AG04450 (cell line): Measurements from ENCODE around the gene GFAP. TPM values are rescaled to one million over a fixed set of nuclear protein-coding genes. Genes with fewer than 3 reads are reported as not detected.

Experiments used
- CTCF ChIA-PET: fragments of 300-600, 350-600 bp; formaldehyde crosslinking; extraction: SDS; loops from one replicate; lab custom pipeline; 2022; ENCODE audit warnings: antibody characterized with exemption, inconsistent platforms; lab: Charles Lee
- POLR2A ChIA-PET: fragments of 350-600 bp; formaldehyde crosslinking; extraction: SDS; loops from one replicate; lab custom pipeline; 2021; ENCODE audit warnings: antibody characterized with exemption, inconsistent platforms; lab: Yijun Ruan, JAX
- DNase-seq: peaks from one replicate; pipeline ENCODE4 v3.0.0-alpha.2; 2011; ENCODE audit warnings: low read depth, low spot score
- H3K27ac ChIP-seq: one replicate; pipeline ENCODE4 v1.5.1; 2012; ENCODE audit warnings: low read depth, low read length, control low read depth
- H3K27me3 ChIP-seq: one replicate; pipeline ENCODE4 v1.6.0; 2012; ENCODE audit warnings: low read length; ENCODE audit not compliant: control insufficient read depth, insufficient read depth
- H3K4me3 ChIP-seq: 2 replicates; pipeline ENCODE4 v1.5.1; 2011; ENCODE audit warnings: mild to moderate bottlenecking, low read depth, low read length, control low read depth
- H3K9me3 ChIP-seq: 2 replicates; pipeline ENCODE4 v1.5.1; 2012; ENCODE audit warnings: low read length; ENCODE audit not compliant: control insufficient read depth, insufficient read depth
- CTCF ChIP-seq: IDR thresholded peaks from 2 replicates; pipeline ENCODE4 v1.5.1; 2011; ENCODE audit warnings: low read depth, low read length, control low read depth, inconsistent platforms
- polyA minus RNA-seq: library from RNA; depleted of rRNA, polyadenylated mRNA; stranded (reverse); fragments of >200 nt; gene quantifications from 2 replicates; pipeline ENCODE4 v1.2.3, GENCODE V29; 2011; rRNA and poly(A)+ RNA removed
- polyA plus RNA-seq: library from polyadenylated mRNA; depleted of rRNA; stranded (reverse); fragments of >200 nt; gene quantifications from 2 replicates; pipeline ENCODE4 v1.2.3, GENCODE V29; 2011; rRNA removed

Gene GFAP
- polyA plus RNA-seq (0.40 and 0.46 TPM in 2 replicates), polyA minus RNA-seq (0.61 TPM in 1 of 2 replicates, not detected in the other)

DNA sequence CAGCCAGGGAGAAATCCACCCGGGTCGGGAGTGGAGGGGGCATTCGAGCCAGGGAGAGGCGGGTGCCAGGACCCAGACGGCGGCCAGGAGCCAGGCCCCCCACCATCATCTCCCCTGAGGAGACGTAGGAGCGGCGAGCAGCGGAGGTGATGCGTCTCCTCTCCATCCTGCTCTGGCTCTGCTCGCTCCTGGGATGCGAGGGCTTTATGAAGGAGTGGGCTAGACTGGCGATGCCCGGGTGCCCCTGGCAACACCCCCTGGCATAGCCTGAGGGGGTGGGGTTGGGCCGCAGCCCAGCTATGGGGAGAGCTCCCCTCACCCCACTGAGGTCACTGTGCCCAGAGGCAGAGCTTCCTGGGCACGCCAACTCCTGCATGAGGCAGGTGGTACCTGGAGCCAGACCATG lies at the start of gene GFAP:
GFAP (minus strand) TSS at position 180 of the 406 bp plus-strand sequence; CDS start at position 166, 14 bp downstream.
- TF ChIP-seq CTCF = no peak
- H3K9me3 ChIP-seq = no peaks in the 10 kb centered on the region; the same call in 1 of the 2 replicates
- ChIA-PET POLR2A (no interaction called here), CTCF (interaction anchor here (0.9 kb wide), 1 partner anchor 220 kb away, joined by 3 read pairs; the partner anchor contains the start of gene ACBD4)
- H3K27ac ChIP-seq = no peak within 1 kb of the TSS
- no peak for DNase-seq
- peaks cover 12% of the 10 kb centered on the region for H3K27me3 ChIP-seq
- H3K4me3 ChIP-seq = no peak within 1 kb of the TSS

DNA sequence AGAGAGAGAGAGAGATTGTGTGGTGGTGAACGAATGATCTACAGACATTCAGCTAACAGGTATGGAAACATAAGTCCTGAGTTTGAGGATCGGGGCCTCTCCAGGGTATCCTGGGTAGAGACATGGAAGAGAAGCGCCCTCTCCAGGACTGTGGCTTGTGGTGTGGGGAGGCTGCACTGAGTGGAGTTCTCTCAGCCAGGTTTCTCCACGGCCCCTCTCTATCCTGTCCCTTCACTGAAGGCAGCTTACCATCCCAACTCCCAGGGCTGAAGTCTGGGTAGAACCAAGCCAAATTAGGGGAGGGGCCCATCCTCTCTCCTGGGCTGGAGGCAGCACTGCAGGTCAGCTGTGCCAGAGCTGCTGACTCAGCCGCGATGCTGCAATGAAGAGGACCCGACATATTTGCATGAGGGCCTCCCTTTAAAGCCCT lies 46.6 kb upstream of the GFAP start:
- POLR2A ChIA-PET = interaction anchor here (0.6 to 1.0 kb wide), 2 partner anchors 25 to 187 kb away, joined by 3 to 5 read pairs; partner anchors contain the start of gene HEXIM1
- Histone ChIP-seq H3K9me3 (no peaks in the 10 kb centered on the region; the same call in 1 of the 2 replicates), H3K4me3 (no peak overlapping the region), H3K27me3 (peaks cover 34% of the 10 kb centered on the region), H3K27ac (no peak overlapping the region)
- CTCF ChIA-PET = interaction anchor here (0.7 to 1.2 kb wide), 3 partner anchors 42 to 83 kb away, joined by 3 to 4 read pairs (median 4); no protein-coding TSS in a partner anchor
- TF ChIP-seq CTCF = peak; percentile 18; the same call in 1 of the 2 replicates
- no peak for DNase-seq

- Histone ChIP-seq H3K27ac (no peak overlapping the region), H3K9me3 (no peaks in the 10 kb centered on the region; the same call in 1 of the 2 replicates), H3K27me3 (peaks cover 25% of the 10 kb centered on the region), H3K4me3 (no peak overlapping the region)
- DNase-seq = no peak
- ChIA-PET POLR2A (no interaction called here), CTCF (no interaction called here)
- no peak for TF ChIP-seq CTCF
These were observed 45.4 kb upstream of the GFAP start for GRCh38 chr17:44960691-44961090.

GRCh38 chr17:44959821-44960531 lies 44.7 kb upstream of the GFAP start:
- H3K4me3 ChIP-seq = no peak overlapping the region
- no peak for DNase-seq
- peaks cover 20% of the 10 kb centered on the region for H3K27me3 ChIP-seq
- CTCF ChIA-PET = interaction anchor here (0.5 kb wide), 1 partner anchor 62 kb away, joined by 3 read pairs; no protein-coding TSS in a partner anchor
- no peak for TF ChIP-seq CTCF
- H3K9me3 ChIP-seq = no peaks in the 10 kb centered on the region; the same call in 1 of the 2 replicates
- POLR2A ChIA-PET = no interaction called here
- no peak overlapping the region for H3K27ac ChIP-seq
